ENCODE data around the gene FBXO2.

- TF ChIP-seq POLR2A (IDR thresholded peaks at IDR 0.05; ENCODE audit: low read length) (no peak), GATA1 (IDR thresholded peaks at IDR 0.05; ENCODE audit: low read depth, low read length) (no peak)
Observed at GRCh38 chr1:11674488-11674887, 20.3 kb upstream of the FBXO2 start.

Measured in erythroblast (primary cell).